ENCODE measurements around the gene HNF4A. TPM values are rescaled to one million over a fixed set of nuclear protein-coding genes. Genes with fewer than 3 reads are reported as not detected.

Gene HNF4A
- polyA plus RNA-seq, 1 of the 3 experiments (the other 2 are of a cell fraction) = not detected

GRCh38 chr20:44450281-44450889 is 94.9 kb downstream of the HNF4A start:
- no peak for DNase-seq
- H3K9ac ChIP-seq = no peak overlapping the region
- H2AFZ ChIP-seq (ENCODE audit: low read depth) = no peak overlapping the region
- no peaks in the 10 kb centered on the region for H3K79me2 ChIP-seq (ENCODE audit: insufficient read depth)
- H3F3A ChIP-seq (replicated peaks; ENCODE audit: insufficient read depth) = no peaks in the 10 kb centered on the region
- H3K4me1 ChIP-seq (ENCODE audit: control insufficient read depth in 1 of 2, insufficient read depth in 2 of 2, low read depth in 1 of 2, low read length in 1 of 2) = no peaks in the 10 kb centered on the region
- H3K4me2 ChIP-seq = no peak overlapping the region
- no peaks in the 10 kb centered on the region for H3K9me3 ChIP-seq
- TF ChIP-seq MAX (IDR thresholded peaks at IDR 0.05; ENCODE audit: low read depth) = no peak
- TF ChIP-seq MEF2A (IDR thresholded peaks at IDR 0.05; ENCODE audit: borderline replicate concordance, low read depth) = no peak
- TF ChIP-seq YY1 (IDR thresholded peaks at IDR 0.05; ENCODE audit: low read depth) = no peak
- no peak for TF ChIP-seq POLR2AphosphoS5 (IDR thresholded peaks at IDR 0.05; ENCODE audit: low read depth, low read length)
- TF ChIP-seq CTCF (IDR thresholded peaks at IDR 0.05) = no peak
- TF ChIP-seq EP300 (IDR thresholded peaks at IDR 0.05; ENCODE audit: borderline replicate concordance in 1 of 2, low read depth in 1 of 2, low read length in 1 of 2) = no peak
- TF ChIP-seq USF2 (IDR thresholded peaks at IDR 0.05; ENCODE audit: borderline replicate concordance, low read depth, low read length) = no peak
- no peak for TF ChIP-seq RFX5 (IDR thresholded peaks at IDR 0.05; ENCODE audit: low read length)
- no peak for TF ChIP-seq REST (IDR thresholded peaks at IDR 0.05; ENCODE audit: low read depth, low read length)
- no peak for TF ChIP-seq RCOR1 (IDR thresholded peaks at IDR 0.05; ENCODE audit: low read length)
- no peak for TF ChIP-seq TAF1 (IDR thresholded peaks at IDR 0.05; ENCODE audit: borderline replicate concordance, low read depth, low read length)
- TF ChIP-seq RAD21 (IDR thresholded peaks at IDR 0.05; ENCODE audit: low read length) = no peak
- no peak for TF ChIP-seq TEAD4 (IDR thresholded peaks at IDR 0.05; ENCODE audit: borderline replicate concordance, insufficient read depth)
- WGBS (ENCODE audit: low lambda C conversion rate) = 27% methylated on average over 2 of the region's 3 CpGs
- no peaks in the 10 kb centered on the region for H3K36me3 ChIP-seq (replicated peaks in 1 of 2; ENCODE audit: control insufficient read depth in 1 of 2, insufficient read depth in 2 of 2, low read length in 1 of 2)
- H3K27ac ChIP-seq (ENCODE audit: low read depth in 2 of 2, low read length in 1 of 2) = no peak overlapping the region
- no peak overlapping the region for H3K4me3 ChIP-seq (ENCODE audit: low read depth in 2 of 2, low read length in 1 of 2)
- no peaks in the 10 kb centered on the region for H3K9me2 ChIP-seq
- H4K20me1 ChIP-seq (ENCODE audit: insufficient read depth) = no peaks in the 10 kb centered on the region
- no peaks in the 10 kb centered on the region for H3K27me3 ChIP-seq (ENCODE audit: insufficient read depth)
- POLR2A ChIA-PET = no interaction called here
- CTCF ChIA-PET = interaction anchor here (0.9 to 2.1 kb wide), 5 partner anchors 10 to 334 kb away, joined by 3 to 6 read pairs (median 5); no protein-coding TSS in a partner anchor
